HG03439 (cell line): ENCODE data around the gene BID.
"Not testable (repeated sequence)": the region's sequence is repeated elsewhere in the genome, so short reads cannot be mapped to it uniquely, and the experiment has no call there.

Source experiments
- ATAC-seq: cut with Tn5 transposase; IDR thresholded peaks from one replicate; pipeline ENCODE4 v1.9.1; 2021; ENCODE audit warnings: mild to moderate bottlenecking, moderate library complexity; ENCODE audit not compliant: unreplicated experiment

BID gene

DNA sequence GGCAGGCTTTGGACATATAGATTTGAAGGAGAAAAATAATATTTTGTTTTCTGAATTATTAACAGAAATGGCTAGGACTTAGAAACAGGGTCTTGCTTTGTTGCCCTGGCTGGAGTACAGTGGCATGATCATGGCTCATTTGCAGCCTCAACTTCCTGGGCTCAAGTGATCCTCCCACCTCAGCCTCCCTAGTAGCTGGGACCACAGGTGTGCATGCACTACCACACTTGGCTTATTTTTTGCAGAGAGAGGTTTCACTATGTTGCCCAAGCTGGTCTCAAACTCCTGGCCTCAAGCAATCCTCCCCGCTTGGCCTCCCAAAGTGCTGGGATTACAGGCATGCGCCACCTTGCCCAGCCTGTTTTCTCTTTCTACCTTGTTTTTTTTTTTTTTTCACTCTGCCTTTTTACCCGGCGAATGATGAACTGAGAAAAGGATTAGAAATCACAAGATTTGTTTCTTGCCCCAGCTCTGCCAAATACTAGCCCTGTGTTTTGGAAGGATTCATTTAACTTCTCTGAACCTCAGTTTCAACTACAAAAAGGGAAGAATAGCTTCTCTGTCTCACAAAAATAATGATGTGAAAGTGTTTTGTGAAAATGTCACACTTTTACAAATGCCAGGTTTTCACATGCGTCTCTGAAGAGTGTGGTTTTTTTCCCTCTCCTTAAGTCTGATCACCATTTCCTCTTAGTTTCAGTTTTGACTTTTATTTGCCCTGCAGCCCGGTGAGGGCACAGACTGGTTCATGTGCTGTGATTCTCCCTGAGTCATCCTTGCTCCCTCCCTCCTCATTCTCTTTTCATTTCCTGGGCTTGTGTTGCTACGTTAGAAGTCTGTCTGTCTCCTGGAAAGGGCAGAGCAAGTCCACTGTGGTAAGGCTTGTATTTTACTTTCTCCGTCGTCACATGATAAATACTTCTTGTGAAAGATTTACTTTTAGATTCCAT is 68.0 kb downstream of the BID start:
- peak; percentile 81 for ATAC-seq

DNA sequence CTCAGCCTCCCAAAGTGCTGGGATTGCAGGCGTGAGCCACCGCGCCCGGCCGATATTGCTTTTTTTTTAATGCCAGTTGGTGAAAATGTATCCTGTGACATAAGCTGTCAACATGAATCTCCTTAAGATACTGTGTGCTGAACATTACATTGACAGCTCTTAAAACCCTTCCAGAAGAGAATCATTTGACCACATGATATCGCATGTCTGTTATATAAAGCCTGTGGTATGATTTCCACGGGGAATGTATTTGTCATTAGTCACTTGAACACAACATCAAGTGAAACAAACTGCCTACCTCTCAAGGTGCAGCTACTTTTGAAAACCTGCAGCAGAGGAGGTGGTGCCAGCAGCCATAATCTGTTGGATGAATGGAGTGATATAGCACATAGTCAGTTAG is 68.7 kb downstream of the BID start:
- no peak for ATAC-seq

DNA sequence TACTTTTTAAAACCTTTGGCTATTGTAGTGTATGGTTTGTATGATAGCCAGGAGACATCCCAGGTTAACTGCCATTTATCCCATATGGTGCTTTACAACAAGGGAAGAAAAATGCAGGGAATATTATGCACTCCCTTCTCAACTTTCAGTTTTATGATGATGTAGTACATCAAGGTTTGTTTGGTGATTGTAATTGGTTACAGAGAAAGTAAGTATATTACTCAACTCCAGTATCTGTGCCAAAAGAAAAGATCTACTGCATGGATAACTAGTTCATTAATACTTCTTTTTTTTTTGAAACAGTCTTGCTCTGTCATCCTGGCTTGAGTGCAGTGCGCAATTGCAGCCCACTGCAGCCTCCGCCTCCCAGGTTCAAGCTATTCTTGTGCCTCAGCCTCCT is 70.5 kb downstream of the BID start:
- ATAC-seq, result no peak

DNA sequence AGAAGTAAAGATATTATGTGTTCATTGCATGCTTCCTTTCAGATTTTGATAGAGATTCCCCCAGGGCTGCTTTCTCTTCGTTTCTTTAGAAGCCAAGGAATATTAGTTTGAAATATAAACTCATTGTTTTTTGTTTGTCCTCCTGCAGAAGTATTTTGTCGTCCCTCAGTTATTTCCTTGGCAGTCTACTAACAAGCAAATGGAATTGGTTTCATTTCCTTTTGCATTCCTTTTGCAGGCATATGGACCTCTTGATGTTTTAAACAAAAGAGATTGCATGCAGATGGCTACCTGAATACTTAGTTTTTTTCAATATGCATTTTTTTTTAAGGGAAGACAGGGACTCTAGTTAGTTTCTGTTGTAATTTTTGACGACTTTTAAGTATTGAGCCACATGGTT is 73.5 kb downstream of the BID start:
- ATAC-seq, result no peak

DNA sequence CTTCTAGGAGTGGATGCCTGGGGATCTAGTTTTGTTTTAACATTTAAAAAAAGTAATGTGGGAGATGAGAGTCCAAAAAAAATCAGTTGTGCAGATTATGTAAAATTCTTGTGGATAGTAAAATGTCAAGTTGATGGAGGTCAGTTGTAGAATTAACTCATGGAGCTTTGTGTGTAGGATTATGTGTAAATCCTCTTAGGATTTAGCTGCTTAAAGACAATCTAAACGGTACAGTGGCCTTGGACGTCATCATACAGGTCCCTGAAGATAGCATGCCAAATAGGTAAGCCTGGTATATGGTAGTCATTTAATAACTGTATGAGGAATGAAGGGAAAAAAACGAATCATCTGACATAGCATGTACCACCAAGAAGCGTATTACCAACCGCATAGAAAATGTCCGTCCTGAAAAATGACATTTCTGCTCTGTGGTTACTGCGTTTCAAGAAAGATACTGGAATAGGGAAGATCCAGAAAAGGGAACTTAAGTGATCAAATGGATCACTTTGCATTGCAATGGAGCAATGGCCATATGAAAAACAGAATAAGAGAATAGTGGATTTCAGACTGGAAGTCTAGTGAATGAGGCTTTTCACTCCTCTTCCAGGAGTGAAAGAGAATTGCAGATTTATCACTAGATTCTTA is 74.5 kb downstream of the BID start:
- ATAC-seq, result no peak

DNA sequence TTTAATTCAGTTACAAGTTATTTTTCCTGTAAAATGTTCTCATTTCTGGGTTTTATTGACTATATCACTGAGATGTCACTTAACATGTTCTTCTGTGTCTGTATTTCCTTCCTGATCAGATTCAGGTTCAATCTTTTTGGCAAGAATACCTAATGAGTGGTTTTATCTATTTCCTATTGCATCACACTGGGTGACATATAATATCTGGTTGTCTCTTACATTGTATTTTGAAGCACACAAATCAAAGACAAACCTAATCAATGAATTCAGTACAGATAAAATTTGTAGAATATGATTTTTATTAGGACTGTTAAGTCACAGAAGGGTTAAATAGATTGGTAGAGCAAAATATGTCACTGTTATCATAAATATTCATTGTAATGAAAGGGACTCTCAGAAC is 75.3 kb downstream of the BID start:
- ATAC-seq, result no peak

DNA sequence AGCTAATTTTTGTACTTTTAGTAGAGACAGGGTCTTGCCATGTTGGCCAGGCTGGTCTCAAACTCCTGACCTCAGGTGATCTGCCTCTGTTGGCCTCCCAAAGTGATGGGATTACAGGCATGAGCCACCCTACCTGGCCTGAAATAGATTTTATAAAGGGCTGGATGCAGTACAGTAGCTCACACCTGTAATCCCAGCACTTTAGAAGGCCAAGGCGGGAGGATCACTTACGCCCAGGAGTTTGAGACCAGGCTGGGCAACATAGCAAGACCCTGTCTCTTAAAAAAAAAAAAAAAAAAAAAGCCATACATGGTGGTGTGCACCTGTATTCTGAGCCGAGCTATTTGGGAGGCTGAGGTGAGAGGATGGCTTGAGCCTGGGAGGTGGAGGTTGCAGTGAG is 76.0 kb downstream of the BID start:
- not testable (repeated sequence) for ATAC-seq

DNA sequence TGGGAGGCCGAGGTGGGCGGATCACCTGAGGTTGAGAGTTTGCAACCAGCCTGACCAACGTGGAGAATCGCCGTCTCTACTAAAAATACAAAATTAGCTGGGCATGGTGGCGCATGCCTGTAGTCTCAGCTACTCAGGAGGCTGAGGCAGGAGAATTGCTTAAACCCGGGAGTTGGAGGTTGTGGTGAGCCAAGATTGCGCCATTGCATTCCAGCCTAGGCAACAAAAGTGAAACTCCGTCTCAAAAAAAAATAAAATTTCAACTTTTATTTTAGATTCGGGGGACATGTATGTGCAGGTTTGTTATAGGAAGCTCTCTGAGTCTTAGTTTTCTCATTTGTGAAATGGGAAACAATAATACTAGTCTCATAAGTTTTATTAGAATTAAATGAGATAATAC is 77.1 kb downstream of the BID start:
- not testable (repeated sequence) for ATAC-seq

DNA sequence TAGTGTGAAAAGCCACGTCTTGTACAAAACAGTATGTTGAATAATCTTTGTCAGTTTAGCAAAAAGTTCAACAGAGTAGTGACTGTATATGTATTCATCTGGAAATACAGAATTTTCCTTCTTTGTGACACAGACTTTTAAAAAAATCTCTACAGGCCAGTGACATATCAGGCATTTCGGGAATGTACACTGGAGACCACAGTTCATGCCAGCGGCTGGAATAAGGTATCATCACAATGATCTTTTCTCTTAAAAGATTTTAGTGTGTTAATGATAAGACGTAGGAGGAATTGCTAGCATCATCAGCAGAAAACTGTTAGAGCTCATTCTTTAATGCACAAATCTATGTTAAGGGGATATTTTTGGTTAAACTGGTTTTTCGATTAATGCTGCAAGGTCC is 78.3 kb downstream of the BID start:
- ATAC-seq, result no peak

DNA sequence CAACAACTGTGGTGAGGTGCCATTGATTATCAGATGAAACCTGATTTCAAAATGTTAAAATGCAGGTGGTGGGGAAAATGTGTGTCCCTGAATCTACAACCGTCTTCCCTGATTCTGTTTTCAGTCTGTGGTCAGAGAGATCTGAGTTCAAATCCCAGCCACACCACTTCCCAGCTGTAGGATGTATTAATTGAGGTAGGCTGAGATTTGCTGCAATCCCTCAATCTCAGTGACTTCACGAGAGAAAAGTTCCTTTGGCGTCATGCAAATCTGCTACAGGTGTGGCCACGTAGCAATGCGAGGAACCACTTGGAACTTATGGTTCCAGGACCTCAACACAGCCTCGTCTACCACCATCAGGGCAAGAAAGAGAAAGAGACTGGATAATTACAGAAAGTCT is 79.5 kb downstream of the BID start:
- no peak for ATAC-seq

DNA sequence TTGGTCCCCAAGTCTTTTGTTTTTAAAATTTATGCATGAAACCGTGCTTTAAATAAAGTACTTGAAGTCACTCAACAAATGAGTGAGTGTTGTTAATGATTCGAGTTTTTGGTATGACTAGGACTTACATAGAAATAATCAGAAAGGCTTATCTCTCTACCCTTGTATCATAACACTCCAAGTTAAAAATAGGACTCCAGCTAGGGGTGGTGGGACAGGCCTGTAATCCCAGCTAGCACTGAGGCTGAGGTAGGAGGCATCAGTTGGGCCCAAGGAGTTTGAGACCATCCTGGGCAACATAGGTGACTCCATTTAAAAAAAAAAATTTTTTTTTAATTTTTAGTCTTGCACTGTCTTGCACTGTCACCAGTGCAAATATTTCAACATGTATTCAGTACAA is 80.1 kb downstream of the BID start:
- ATAC-seq, result no peak

DNA sequence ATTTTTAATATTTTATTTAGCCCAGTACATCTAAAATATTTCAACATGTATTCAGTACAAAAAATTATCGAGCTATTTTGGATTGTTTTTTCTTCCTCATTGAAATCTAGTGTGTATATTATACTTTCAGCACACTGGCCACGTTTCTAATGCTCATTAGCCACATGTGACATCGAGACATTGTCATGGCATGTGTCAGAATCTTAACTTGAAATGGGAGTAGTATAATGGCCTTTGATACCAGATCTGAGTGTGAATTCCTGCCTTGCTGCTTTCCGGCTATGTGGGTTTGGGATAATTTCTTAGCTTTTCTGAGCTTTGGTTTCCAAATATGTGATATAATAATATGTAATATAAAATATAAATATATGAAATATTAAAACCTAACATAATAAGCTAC is 81.4 kb downstream of the BID start:
- ATAC-seq, result no peak

DNA sequence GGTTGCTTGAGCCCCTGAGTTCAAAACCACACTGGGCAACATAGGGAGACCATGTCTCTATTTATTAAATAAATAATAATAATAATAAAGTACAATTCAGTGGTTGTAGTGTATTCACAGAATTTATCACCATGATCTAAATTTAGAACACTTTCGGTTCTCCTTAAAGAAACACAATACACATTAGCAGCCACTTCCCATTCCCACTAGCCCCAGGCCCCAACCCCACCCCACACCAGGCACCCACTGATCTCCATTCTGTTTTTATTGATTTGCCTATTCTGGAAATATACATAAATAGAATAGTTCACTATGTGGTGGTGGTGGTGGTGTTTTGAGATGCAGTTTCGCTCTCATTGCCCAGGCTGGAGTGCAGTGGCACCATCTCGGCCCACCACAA is 90.0 kb downstream of the BID start:
- no peak for ATAC-seq
